ENCODE measurements around the gene NKX6-1.

The NKX6-1 gene

DNA sequence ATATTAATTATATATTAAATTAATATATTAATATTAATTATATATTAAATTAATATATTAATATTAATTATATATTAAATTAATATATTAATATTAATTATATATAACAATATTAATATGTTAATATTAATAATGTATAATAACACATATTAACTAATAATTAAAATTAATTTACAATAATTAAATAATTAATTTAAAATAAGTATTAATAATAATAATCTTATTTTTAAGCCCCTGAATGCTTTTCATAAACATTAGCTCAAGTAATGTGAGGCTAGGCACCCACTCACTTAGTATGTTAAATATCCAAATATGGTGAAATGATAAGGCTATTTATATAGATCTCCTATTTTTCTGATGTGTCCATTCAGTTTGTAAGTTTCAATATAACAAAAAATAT is 26.9 kb downstream of the NKX6-1 start:
- no peak for DNase-seq

DNA sequence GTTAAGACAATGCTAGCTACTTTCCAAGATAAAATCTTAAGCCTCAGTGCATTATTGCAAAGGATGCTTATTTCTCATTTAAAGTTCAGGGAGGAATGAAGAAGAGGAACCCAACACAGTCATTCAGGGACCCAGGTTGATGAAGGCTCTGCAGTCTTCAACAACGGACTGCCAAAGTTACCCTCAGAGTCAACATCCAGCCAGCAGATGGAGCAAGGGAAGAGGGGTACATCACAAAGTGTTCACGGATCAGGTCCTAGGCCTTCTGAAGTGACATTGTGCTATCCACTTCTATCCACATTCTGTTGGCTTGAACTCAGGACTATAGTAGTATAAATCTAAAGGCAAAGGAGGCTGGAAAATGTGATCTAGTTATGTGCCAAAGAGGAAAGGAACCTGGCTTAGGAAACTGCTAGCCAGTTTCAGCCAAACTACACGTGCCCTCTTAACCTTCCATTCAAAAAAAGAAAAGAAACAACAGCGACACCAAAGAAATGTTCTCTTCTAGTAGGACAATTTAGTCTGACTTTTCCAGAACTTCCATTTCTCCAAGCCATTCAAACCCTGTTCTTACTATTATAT is 28.8 kb downstream of the NKX6-1 start:
- no peak for DNase-seq

GRCh38 chr4:84467601-84468000 is 31.5 kb downstream of the NKX6-1 start:
- no peak for DNase-seq

- DNase-seq: no peak
These were observed 39.3 kb downstream of the NKX6-1 start for GRCh38 chr4:84459783-84460182.

- DNase-seq: no peak
These were observed 42.9 kb downstream of the NKX6-1 start for GRCh38 chr4:84456157-84456556.

DNA sequence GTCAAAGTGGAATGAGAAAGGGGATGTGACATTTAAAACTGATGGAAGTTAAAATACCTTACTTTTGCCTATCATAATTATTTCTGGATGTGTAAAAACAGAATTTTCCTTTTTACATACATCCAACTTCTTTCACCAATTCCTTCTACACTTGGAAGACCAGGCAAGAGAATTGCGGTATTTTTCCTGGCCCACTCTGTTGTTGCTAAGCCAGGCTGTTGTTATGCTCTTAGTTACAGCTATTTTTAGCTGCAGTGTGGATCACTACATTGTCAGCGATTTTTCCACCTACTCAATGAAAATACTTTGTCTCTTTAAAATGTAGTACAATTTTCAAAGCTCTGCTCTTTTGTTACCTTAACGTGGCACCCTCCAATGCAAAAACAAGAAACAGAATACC is 43.4 kb downstream of the NKX6-1 start:
- DNase-seq: no peak

GRCh38 chr4:84451546-84451945 is 47.5 kb downstream of the NKX6-1 start:
- no peak for DNase-seq

- DNase-seq: no peak
These were observed 55.6 kb downstream of the NKX6-1 start for GRCh38 chr4:84443523-84443922.

- no peak for DNase-seq
These were observed 56.3 kb downstream of the NKX6-1 start for GRCh38 chr4:84442778-84443177.
